Measurements from ENCODE around the gene STARD3.

Gene STARD3

DNA sequence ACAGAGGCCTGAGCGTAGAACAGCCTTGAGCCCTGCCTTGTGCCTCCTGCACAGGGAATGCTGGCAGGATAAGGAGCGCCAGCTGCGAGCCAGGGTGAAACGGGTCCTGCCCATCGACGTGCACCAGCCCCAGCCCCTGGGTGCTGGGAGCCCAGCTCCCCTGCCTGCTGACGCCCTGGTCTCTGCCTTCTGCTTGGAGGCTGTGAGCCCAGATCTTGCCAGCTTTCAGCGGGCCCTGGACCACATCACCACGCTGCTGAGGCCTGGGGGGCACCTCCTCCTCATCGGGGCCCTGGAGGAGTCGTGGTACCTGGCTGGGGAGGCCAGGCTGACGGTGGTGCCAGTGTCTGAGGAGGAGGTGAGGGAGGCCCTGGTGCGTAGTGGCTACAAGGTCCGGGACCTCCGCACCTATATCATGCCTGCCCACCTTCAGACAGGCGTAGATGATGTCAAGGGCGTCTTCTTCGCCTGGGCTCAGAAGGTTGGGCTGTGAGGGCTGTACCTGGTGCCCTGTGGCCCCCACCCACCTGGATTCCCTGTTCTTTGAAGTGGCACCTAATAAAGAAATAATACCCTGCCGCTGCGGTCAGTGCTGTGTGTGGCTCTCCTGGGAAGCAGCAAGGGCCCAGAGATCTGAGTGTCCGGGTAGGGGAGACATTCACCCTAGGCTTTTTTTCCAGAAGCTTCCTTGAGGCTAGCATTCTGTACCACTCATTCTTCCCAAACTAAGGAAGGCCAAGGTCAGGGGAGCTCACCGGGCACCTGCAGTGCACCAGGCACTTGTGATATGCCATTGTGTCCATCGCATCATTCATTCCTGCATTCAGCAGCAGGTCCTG is 33.2 kb downstream of the STARD3 start:
- no peak for DNase-seq (ENCODE audit: extremely low read depth in 1 of 2, low read depth in 1 of 2)

GRCh38 chr17:39670746-39671145 is 33.8 kb downstream of the STARD3 start:
- no peak for DNase-seq (ENCODE audit: extremely low read depth in 1 of 2, low read depth in 1 of 2)

DNA sequence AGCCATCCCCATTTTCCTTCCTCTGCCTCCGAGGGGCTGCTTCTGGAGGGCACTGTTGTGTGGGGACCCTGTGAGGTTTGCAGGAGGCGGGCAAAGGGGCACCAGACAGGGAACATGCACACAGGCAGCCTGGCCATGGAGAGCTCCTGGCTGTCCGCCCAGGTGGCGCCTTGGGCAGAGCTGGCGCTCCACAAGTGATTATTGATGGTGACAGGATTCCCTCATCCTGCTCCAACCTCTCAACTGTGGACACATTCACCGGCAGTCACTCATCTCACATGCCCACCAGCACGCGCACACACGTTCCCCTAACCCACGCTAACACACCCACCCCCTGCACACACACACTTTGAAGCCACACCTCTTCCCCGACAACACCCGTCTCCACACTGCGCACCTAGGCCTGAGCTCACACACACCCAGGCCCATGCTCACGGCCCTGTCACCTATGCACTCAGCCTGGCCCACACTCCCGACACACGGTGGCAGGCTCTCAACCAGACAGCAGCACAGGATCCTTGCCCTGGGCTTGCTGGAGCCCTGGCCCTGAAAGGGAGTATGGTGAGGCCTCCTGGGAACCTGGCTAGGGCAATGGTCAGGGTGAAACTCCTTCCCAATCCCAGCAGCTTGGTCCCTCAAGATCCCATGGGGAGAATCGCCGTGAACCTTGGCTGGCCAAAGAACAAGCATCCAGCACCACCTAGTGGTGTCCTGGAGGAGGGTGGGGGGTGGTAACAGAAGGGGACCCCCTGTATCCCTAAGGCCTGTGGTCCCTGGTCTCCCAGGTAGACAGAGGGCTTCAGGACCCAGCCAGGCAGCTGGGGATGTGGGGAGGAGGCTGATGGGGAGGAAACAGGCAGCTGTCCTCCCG is 34.9 kb downstream of the STARD3 start:
- no peak for DNase-seq (ENCODE audit: extremely low read depth in 1 of 2, low read depth in 1 of 2)

GRCh38 chr17:39672522-39673334 is 35.8 kb downstream of the STARD3 start:
- DNase-seq (ENCODE audit: extremely low read depth in 1 of 2, low read depth in 1 of 2): no peak

DNA sequence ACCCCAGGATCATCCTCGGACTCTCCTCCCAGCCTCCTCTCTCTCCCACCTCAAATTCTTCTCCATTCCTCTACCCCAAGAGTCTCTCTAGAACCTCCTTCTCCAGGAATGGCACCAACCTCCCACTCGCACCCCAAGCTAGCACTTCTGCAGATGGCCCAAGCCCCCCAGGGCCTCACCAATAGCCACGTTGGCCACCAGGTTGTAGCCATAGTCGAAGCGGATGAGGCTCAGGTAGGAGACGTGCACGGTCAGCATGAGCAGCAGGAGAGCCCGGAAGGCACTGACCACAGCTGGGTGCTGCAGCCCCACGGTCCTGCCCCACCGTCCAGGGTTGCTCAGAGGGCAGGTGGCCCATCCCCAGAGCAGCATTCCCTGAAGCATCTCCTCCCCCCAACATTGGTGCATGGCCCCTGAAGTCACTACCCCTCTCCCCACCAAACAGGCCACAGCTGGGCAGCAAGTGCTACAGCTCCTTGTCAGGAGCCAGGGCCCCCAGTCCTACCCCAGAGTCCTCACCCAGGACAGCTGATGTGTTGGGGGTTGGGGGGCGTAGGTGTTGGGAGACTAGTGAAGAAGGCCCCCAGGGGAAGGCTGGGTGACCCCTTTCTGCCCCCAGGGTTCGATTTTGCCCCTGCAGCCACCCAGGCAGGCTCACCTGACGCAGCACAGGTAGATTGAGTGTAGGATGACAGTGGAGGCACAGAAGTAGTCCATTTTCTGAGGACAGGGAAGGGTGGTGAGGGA is 36.6 kb downstream of the STARD3 start:
- DNase-seq (ENCODE audit: extremely low read depth in 1 of 2, low read depth in 1 of 2): no peak

GRCh38 chr17:39674179-39674578 is 37.2 kb downstream of the STARD3 start:
- DNase-seq (ENCODE audit: extremely low read depth in 1 of 2, low read depth in 1 of 2): no peak

DNA sequence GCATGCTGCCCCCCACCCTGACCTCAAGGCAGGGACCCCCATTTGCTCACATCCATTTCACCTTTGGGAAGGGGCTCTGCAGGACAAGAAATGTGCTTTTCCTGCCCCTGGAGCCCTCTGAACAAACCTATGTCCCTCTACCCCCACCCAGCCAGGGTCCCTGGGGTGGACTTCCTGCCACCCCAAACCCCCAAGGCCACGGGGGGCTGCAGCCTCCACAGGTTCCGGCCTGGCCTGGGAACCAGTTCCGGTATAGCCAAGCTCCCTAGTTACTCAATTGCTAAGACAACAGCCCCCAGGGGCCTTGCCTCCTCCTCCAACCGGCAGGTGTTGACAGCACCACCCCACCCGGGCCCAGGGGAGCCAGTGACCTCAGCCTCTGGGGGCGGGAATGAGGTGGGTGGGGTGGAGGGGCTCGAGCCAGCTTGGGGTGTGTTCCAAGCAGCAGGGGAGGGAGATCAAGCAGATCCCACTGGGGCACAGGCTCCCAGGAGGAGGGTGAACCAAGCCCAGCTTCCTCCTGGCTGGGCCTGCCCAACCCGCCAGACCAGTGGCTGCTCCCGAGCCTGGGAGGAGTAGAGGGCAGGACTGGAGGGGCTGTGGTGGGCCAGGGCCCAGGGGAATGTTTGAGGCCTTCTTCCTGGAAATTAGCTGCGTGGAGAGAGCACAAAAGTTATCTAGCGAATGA is 37.9 kb downstream of the STARD3 start:
- DNase-seq (ENCODE audit: extremely low read depth in 1 of 2, low read depth in 1 of 2): no peak

- no peak for DNase-seq (ENCODE audit: extremely low read depth in 1 of 2, low read depth in 1 of 2)
These were observed 38.6 kb downstream of the STARD3 start for GRCh38 chr17:39675390-39676082.

GRCh38 chr17:39676198-39676819 is 39.4 kb downstream of the STARD3 start:
- no peak for DNase-seq (ENCODE audit: extremely low read depth in 1 of 2, low read depth in 1 of 2)

DNA sequence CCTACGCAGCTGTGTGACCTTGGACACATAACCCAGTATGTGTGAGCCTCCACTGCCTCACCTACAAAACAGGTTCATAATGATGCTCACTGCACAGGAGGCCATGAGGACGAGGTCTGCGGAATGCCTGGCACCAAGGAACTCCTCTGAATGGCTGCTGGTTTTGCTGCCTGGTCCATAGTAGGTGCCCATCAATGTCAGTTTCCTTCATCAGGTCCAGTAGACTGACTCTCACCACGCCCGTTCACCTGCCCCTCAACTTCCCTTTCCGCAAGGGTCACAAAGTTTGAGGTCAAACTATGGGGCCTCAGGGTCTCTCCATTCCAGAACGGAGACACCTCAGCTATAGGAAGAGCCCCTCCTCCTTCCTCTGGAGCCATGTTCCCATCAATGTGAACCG is 40.1 kb downstream of the STARD3 start:
- no peak for DNase-seq (ENCODE audit: extremely low read depth in 1 of 2, low read depth in 1 of 2)

DNA sequence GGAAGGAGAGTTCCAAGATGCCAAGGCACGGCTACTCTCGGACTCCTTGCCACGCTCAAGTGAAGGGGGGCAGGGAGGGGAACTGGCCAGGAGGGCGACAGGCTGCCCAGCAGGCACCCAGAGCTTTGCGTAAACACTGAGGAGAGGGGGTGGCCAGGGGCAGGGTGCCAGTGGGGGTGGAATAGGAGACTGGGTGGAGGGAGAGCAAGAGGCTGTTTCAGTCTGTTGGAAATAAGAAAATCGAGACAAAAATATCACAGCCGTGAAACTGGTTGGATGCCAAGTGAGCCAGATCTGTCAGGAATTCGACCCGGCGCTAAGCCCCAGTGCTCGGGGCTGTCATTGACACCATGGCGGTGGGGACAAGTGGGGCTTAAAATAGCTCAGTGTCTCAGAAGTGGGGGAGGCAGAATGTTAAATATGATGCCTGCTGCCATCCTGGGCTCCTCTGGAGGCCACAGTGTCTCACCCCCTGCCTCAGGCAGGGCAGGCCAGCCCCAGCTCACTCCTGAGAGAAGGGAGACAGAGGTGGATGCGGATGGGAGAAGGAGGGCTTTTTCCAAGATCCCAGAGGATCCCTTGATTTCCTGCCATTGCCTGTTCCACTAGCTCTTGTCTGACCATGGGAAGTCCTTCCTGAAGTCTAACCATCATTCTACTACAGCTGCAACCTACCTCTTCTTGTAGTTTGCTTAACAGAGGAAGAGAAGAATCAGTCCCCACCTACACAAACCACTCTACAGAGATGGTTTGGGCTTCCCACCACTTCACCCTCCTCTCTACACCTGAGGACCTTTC is 40.8 kb downstream of the STARD3 start:
- DNase-seq (ENCODE audit: extremely low read depth in 1 of 2, low read depth in 1 of 2): no peak

DNA sequence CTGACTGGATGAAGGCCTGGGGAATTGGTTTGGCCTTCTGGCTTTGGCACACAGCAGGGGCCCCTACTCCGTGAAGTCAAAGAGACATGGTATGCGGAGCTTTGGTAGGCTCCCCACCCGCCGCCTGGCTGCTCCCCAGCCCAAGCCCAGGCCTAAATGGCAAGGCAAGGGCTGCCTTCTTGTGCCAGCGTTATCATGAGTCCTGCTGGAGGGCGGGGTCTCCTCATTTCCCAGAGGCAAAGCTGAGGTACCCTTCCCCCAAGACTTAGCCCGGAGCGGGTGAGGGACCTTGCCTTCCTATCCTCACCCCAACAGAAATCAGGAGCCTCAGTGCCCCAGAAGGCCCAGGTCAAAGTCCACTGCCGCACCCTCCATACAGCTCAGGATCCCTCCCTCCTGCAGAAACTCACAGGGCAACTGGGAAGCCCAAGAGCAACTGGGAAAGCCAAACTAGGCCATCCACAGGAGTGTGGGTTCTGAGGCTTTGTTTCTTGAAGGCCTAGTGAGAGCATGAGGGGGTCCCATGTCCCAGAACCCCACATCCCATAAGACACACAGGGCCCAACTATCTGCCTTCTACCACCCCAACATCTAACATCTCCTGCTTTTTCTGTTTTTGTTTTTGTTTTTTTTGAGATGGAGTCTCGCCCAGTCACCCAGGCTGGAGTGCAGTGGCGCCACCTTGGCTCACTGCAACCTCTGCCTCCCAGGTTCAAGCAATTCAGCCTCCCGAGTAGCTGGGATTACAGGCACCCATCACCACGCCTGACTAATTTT is 41.6 kb downstream of the STARD3 start:
- DNase-seq (ENCODE audit: extremely low read depth in 1 of 2, low read depth in 1 of 2): no peak

- DNase-seq (ENCODE audit: extremely low read depth in 1 of 2, low read depth in 1 of 2): no peak
These were observed 42.7 kb downstream of the STARD3 start for GRCh38 chr17:39679521-39680192.

DNA sequence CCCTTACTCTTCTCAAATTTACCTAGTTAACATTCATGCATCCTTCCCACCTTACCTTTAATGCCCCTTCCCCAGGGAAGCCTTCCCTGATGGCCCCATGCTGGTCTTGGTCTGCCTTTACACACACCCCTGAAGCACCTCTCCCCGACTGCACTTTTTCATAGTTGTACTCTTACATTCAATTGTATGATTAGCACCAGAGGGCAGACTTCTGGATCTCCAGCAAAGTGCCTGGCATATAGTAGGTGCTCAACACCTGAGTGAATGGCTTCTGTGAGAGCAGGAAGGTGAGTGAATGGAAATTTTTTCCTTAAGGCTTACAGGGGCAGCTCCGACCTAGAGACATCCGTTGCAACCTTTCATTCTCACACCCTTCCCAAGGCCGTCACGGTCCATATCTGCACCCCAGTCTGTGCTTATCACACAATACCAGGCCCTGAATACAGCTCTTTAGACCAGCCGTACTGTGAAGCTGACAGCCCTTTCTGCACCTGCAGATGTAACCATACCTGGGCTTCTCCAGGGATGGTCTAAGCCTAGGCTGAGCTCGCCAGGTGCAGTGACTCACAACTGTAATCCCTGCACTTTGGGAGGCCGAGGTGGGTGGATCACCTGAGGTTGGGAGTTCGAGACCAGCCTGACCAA is 46.5 kb downstream of the STARD3 start:
- DNase-seq (ENCODE audit: extremely low read depth in 1 of 2, low read depth in 1 of 2): no peak

DNA sequence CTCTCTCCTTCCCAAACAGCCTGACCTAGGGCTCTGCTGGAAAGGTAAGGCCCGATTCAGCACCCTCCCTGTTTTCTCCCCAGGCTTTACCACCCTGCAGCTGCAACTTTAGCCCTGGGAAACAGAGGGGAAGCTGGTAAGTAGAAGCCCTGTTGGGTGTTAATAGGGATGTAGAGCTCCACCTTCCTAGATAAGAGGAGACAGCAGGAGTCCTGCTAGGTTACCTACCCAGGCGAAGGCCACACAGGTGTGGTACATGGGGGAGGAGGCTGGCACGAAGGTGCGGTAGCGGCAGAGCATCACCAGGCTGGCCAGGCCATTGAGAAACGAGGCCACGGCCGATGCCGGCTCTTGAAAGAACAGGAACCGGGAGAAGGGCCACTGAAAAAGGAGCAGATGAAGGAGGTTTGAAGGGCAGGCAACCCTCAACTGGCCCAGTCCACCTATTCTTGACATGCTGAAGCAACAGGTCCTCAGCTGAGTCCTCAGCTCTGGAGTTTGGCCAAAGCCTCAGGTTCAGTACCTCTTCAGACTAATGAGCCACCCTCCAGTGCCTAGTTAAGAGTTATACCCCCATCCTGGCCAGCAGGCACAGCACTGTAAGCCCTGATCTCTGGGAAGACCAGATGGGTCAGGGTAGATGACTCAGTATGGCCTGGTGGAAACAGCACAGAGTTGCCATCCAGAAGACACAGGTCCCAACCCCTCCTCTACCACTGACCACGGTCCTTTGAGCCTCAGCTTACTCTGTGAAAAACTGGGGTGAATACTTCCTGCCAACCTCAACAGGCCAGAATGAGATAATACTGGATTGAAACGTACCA is 47.6 kb downstream of the STARD3 start:
- DNase-seq (ENCODE audit: extremely low read depth in 1 of 2, low read depth in 1 of 2): no peak

All from activated CD8-positive, alpha-beta memory T cell treated with anti-CD3 and anti-CD28 coated beads for 1 hour (primary cell).